Measurements from ENCODE around the gene FGF6.
A peak's percentile ranks its signal among the peaks of the same experiment; 100 is the strongest.

Gene FGF6

DNA sequence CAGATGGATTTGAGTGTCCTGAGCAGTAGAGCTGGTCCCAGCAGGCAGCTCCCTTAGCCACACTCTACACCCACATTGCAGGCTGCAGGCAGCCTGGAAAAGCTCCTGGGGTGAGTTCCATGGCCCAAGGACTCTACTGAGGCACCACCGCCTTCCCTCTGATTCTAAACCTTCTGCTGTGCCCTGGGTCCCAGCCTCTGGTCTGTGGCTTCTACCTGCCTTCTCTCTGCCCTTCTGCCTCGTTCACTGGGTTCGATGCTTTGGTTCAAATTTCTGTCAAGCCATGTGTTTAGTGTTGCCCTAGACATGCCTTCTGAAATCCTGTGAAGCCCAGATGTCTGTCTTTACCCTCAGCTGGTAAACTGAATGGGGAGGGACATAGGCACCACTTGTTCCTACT lies 1.5 kb upstream of the FGF6 start:
- TF ChIP-seq, protein P1, sequence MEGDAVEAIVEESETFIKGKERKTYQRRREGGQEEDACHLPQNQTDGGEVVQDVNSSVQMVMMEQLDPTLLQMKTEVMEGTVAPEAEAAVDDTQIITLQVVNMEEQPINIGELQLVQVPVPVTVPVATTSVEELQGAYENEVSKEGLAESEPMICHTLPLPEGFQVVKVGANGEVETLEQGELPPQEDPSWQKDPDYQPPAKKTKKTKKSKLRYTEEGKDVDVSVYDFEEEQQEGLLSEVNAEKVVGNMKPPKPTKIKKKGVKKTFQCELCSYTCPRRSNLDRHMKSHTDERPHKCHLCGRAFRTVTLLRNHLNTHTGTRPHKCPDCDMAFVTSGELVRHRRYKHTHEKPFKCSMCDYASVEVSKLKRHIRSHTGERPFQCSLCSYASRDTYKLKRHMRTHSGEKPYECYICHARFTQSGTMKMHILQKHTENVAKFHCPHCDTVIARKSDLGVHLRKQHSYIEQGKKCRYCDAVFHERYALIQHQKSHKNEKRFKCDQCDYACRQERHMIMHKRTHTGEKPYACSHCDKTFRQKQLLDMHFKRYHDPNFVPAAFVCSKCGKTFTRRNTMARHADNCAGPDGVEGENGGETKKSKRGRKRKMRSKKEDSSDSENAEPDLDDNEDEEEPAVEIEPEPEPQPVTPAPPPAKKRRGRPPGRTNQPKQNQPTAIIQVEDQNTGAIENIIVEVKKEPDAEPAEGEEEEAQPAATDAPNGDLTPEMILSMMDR (IDR thresholded peaks at IDR 0.05; ENCODE audit: insufficient read depth, low read depth, low read length, missing control alignments) = no peak
- no peak overlapping the region for H3K4me3 ChIP-seq (ENCODE audit: low read depth, low read length)
- DNase-seq (ENCODE audit: low read depth) = no peak

DNA sequence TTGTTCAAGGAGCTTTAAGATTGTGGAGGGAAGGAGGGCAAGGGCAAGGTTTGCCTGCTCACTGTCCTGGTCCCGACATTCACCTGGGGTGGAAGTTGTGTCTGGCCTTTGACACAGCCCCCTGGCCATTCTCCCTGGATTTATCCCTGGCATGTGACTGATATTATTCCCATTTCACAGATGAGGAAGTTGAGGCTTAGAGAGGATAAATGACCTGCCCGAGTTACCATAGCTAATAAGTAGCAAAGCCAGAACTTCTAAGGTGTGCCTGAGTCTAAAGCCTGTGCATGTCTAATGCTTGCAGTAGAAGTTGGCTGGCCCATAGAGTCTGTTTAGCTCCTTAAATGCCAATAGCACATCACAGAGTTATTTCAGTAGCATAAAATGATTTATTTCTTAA lies 720 bp upstream of the FGF6 start:
- DNase-seq (ENCODE audit: low read depth) = no peak
- TF ChIP-seq, protein P1 (IDR thresholded peaks at IDR 0.05; ENCODE audit: insufficient read depth, low read depth, low read length, missing control alignments) = no peak
- no peak overlapping the region for H3K4me3 ChIP-seq (ENCODE audit: low read depth, low read length)

DNA sequence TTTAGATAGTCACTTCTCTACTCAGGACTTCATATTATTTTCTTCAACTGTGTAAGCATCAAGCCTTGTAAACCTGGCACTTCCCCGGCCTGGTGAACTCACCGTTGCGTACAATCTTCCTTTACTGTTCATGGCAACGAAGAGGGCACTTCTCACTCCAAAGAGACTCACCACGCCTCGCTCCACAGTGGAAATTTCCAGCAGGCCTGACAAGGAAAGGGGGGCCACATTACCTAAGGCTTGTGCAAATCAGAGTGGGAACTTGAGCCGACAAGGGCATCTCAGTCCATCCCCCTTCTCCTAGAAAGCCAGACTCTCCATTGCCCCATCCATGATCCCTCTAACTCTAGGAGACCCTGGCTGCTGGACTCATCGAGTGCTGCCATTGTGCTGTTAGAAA lies 1.6 kb downstream of the FGF6 start:
- DNase-seq (ENCODE audit: low read depth) = no peak
- TF ChIP-seq, protein P1 (IDR thresholded peaks at IDR 0.05; ENCODE audit: insufficient read depth, low read depth, low read length, missing control alignments) = no peak
- H3K4me3 ChIP-seq (ENCODE audit: low read depth, low read length) = no peak overlapping the region

DNA sequence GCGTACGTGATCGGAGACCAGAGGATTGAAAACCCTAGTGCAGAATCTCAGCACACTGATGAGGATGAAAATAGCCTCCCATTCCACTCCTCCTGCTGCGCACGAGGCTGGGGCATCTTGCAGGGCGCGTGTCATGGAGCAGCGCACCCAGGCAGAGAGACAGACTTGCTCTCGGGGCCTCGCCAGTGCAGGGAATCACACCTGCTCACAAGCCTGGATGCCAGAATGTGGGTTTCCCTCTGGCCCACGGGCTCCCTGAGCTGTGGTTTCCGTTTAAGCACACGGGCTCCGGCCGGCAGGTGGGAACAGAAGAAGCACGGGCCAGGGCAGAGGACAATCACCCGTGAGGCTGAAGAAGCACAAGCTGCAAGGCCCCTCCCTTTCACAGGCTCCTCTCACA lies 2.0 kb downstream of the FGF6 start:
- no peak overlapping the region for H3K4me3 ChIP-seq (ENCODE audit: low read depth, low read length)
- DNase-seq (ENCODE audit: low read depth) = no peak
- TF ChIP-seq, protein P1 (IDR thresholded peaks at IDR 0.05; ENCODE audit: insufficient read depth, low read depth, low read length, missing control alignments) = no peak

DNA sequence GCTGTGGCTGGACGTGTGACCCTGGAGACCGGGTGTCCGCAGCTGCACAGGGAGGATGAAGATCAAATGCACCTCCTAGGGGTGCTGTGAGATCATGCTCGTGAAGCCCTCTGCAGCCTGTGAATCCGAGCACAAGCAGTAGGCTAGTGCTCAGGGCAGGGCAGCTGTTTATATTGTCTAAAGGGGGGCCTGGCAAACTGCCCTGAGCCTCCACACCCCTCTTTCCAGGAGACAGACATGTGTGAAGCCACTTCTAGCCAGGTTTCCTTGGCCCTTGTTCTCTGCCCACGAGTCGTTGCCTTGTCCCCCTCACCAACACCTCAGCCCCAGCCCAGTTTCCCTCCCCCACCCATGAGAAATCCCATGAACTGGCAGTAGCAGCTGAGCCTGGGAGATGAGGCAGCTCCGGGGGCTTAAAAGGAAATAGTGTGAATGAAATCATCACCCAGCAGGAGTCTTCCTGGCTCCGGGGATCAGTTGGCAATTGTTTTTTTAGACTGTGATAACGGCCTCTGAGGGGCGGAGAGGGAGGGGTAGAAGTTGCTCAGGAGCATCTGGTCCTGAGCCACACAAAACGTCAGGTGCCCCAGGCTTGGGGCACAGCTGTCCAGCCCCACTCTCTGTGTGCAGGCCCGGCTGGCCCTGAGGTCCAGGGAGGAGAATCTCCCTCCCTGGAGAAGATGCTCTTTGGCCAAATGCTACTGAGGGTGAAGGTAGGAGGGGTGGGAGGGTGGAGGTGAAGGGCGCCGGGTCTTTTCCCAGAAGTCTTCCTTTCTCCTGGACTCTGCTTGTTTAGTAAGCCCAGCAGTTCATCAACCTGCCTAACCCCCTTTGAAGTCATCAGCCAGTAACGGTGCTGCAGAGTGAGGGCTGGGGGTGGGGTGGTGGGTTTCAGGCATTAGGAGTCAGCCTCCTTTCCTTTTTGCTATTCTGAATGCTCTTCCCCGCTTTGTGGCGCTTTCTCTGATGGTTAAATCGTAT lies 4.0 kb downstream of the FGF6 start:
- no peak overlapping the region for H3K4me3 ChIP-seq (ENCODE audit: low read depth, low read length)
- TF ChIP-seq, protein P1 (IDR thresholded peaks at IDR 0.05; ENCODE audit: insufficient read depth, low read depth, low read length, missing control alignments) = no peak
- peak; percentile 4 for DNase-seq (ENCODE audit: low read depth)

DNA sequence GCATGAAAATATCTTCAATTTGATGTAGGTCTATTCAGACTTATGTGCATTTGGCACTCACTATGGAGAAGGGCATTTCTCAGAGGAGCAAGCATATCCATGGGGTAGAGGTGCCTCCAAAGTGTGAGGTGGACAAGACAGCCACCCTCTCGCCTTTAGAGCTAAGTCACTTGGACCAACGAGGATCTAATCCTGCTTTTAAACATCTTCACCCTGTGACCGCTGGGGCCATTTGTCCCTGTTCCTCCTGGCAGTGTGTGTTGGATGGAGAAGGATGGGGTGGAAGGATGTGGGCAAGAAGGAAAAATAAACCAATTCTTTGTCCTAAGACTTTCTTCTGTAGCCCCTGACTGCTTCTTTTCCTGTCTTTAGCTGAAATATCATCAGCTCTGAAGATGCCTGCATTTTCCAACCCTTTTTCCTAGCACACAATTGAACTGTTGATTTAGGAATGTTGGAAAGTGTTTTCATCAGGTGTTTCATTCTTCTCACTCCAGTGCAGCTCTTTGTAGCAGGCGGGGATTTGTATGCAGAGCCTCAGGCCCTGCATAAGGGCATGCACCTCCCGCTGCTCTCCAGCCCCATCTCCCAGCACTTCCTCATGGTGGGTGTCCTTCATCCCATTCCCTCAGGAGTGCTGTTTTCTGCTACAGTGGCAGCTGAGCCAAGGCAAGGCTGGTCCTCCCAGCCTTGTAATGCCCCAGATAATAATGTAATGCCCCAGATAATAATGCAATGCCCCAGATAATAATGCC lies 5.3 kb downstream of the FGF6 start:
- no peak for DNase-seq (ENCODE audit: low read depth)
- no peak overlapping the region for H3K4me3 ChIP-seq (ENCODE audit: low read depth, low read length)
- TF ChIP-seq, protein P1 (IDR thresholded peaks at IDR 0.05; ENCODE audit: insufficient read depth, low read depth, low read length, missing control alignments) = no peak

Measured in GM12865 (cell line).